Sigmoid colon (tissue), 7 donors: ENCODE measurements around the gene VIL1. TPM values are rescaled to one million over a fixed set of nuclear protein-coding genes. Genes with fewer than 3 reads are reported as not detected.

Source experiments
- DNase-seq: peaks from one replicate; pipeline ENCODE4 v3.0.0-alpha.2; 2019
- H3K27ac ChIP-seq, 4 donors: fragments of 200-600 bp; sonication (generic); one replicate each; pipeline ENCODE4 v1.5.1; 2016 to 2019; ENCODE audit warnings: mild to moderate bottlenecking in 1 of 4
- H3K27me3 ChIP-seq, 3 donors: fragments of 200-600 bp; sonication (generic); one replicate each; pipeline ENCODE4 v1.5.1; 2019; ENCODE audit warnings: mild to moderate bottlenecking in 1 of 3
- H3K36me3 ChIP-seq, 4 donors: fragments of 200-600 bp; sonication (generic); one replicate each; pipeline ENCODE4 v1.5.1; 2016 to 2019
- H3K4me1 ChIP-seq, 4 donors: fragments of 200-600 bp; sonication (generic); one replicate each; pipeline ENCODE4 v1.5.1; 2017 to 2019
- H3K4me3 ChIP-seq, 4 donors: fragments of 200-600 bp; sonication (generic); one replicate each; pipeline ENCODE4 v1.5.1; 2017 to 2019; ENCODE audit warnings: mild to moderate bottlenecking in 2 of 4, moderate library complexity in 1 of 4
- H3K9me3 ChIP-seq, 4 donors: fragments of 200-600 bp in 3 of 4; sonication (generic) in 3 of 4; one replicate each; pipeline versions ENCODE4 v1.5.1 to v1.6.1; 2013 to 2019
- CTCF ChIP-seq, 4 experiments: fragments of 450-650 bp in 3 of 4; fragments of 200-600 bp in 1 of 4; IDR thresholded peaks; one replicate each; pipeline ENCODE4 v1.5.1; 2016 to 2019; ENCODE audit warnings: antibody characterized with exemption in 4 of 4, mild to moderate bottlenecking in 3 of 4, moderate library complexity in 2 of 4
- EP300 ChIP-seq, 4 donors: sonication (generic); formaldehyde crosslinking; IDR thresholded peaks; one replicate each; pipeline ENCODE4 v1.6.1; 2017; ENCODE audit warnings: antibody characterized with exemption in 4 of 4
- POLR2A ChIP-seq, 2 donors: fragments of 450-650 bp; IDR thresholded peaks; one replicate each; pipeline ENCODE4 v1.6.1; 2016; ENCODE audit warnings: antibody characterized with exemption in 2 of 2, mild to moderate bottlenecking in 2 of 2, moderate library complexity in 2 of 2
- POLR2AphosphoS5 ChIP-seq, 4 donors: sonication (generic); formaldehyde crosslinking; IDR thresholded peaks; one replicate each; pipeline ENCODE4 v1.6.1; 2017; ENCODE audit warnings: antibody characterized with exemption in 4 of 4
- WGBS, 2 donors: extraction: QIAGEN DNeasy Blood & Tissue Kit; methylation state at CpG; one replicate each; pipeline ENCODE4 v1.1.7; 2013; 5-methylcytosine and 5-hydroxymethylcytosine counted together
- intact Hi-C: fragments of 100-400 bp; cut with DNase I; formaldehyde crosslinking; loops from one replicate; pipeline ENCODE4 v1.15.1; 2023
- polyA plus RNA-seq, 3 donors: library from polyadenylated mRNA; stranded (reverse); fragments of 200-250 nt; gene quantifications; one replicate each; pipeline ENCODE4 v1.2.3, GENCODE V29; 2013
- total RNA-seq, 4 donors: library from RNA; depleted of rRNA; stranded (reverse); fragments of >200 nt; gene quantifications; one replicate each; pipeline ENCODE4 v1.1.0, GENCODE V29; 2016
- donor health status: healthy with polysubstance abuse.
- donor health status: Bipolar disorder and iron deficiency.
- donor health status: healthy.

Gene VIL1
- total and polyA plus RNA-seq, 7 donors = 0.71 to 172 (median 111) TPM; not detected in 2

- no peaks in the 10 kb centered on the region for H3K4me1 ChIP-seq
- H3K27ac ChIP-seq = no peak overlapping the region
- no peaks in the 10 kb centered on the region for H3K9me3 ChIP-seq
- DNase-seq = no peak
- TF ChIP-seq EP300 (IDR thresholded peaks at IDR 0.05) = no peak
- TF ChIP-seq POLR2AphosphoS5 (IDR thresholded peaks at IDR 0.05) = no peak
- no peak for TF ChIP-seq CTCF (IDR thresholded peaks at IDR 0.05)
- TF ChIP-seq POLR2A (IDR thresholded peaks at IDR 0.05) = no peak
- intact Hi-C loops = no loop called here
- H3K4me3 ChIP-seq = no peak overlapping the region
- no peaks in the 10 kb centered on the region for H3K27me3 ChIP-seq
- WGBS, 2 donors = 75 to 92% methylated on average over 9 of the region's 9 CpGs
- no peaks in the 10 kb centered on the region for H3K36me3 ChIP-seq
Observed at GRCh38 chr2:218422403-218423086, 3.6 kb downstream of the VIL1 start.

GRCh38 chr2:218423584-218423983 lies 4.7 kb downstream of the VIL1 start:
- DNase-seq = no peak
- Histone ChIP-seq H3K27ac (no peak overlapping the region), H3K4me3 (no peak overlapping the region), H3K27me3 (no peaks in the 10 kb centered on the region), H3K4me1 (no peaks in the 10 kb centered on the region), H3K9me3 (no peaks in the 10 kb centered on the region), H3K36me3 (no peaks in the 10 kb centered on the region)
- 88 to 90% methylated on average over 9 of the region's 9 CpGs for WGBS, 2 donors
- intact Hi-C loops = no loop called here
- TF ChIP-seq POLR2A (IDR thresholded peaks at IDR 0.05) (no peak), EP300 (IDR thresholded peaks at IDR 0.05) (no peak)

- Histone ChIP-seq H3K4me3 (no peak overlapping the region), H3K27ac (no peak overlapping the region), H3K27me3 (no peaks in the 10 kb centered on the region), H3K4me1 (no peaks in the 10 kb centered on the region), H3K9me3 (no peaks in the 10 kb centered on the region), H3K36me3 (no peaks in the 10 kb centered on the region)
- DNase-seq = no peak
- TF ChIP-seq POLR2AphosphoS5 (IDR thresholded peaks at IDR 0.05) (no peak), CTCF (IDR thresholded peaks at IDR 0.05) (no peak), EP300 (IDR thresholded peaks at IDR 0.05) (no peak), POLR2A (IDR thresholded peaks at IDR 0.05) (no peak)
- intact Hi-C loops = no loop called here
- WGBS, 2 donors = 86 to 88% methylated on average over 10 of the region's 10 CpGs
Observed at GRCh38 chr2:218425531-218425930, 6.6 kb downstream of the VIL1 start.

- no peaks in the 10 kb centered on the region for H3K36me3 ChIP-seq
- no peaks in the 10 kb centered on the region for H3K27me3 ChIP-seq
- no peak overlapping the region for H3K27ac ChIP-seq
- DNase-seq = no peak
- WGBS, 2 donors = 74 to 80% methylated on average over 11 of the region's 11 CpGs
- intact Hi-C loops = no loop called here
- no peak overlapping the region for H3K4me3 ChIP-seq
- no peak for TF ChIP-seq CTCF (IDR thresholded peaks at IDR 0.05)
- no peaks in the 10 kb centered on the region for H3K9me3 ChIP-seq
- H3K4me1 ChIP-seq = no peaks in the 10 kb centered on the region
Observed at GRCh38 chr2:218427741-218428140, 8.8 kb downstream of the VIL1 start.

GRCh38 chr2:218428846-218429558 lies 10.1 kb downstream of the VIL1 start:
- DNase-seq = no peak

More at GRCh38 chr2:218428846-218429558, 10.1 kb downstream of the VIL1 start:
- Histone ChIP-seq H3K4me3 (no peak overlapping the region), H3K27me3 (no peaks in the 10 kb centered on the region), H3K9me3 (no peaks in the 10 kb centered on the region), H3K4me1 (no peaks in the 10 kb centered on the region), H3K27ac (no peak overlapping the region), H3K36me3 (no peaks in the 10 kb centered on the region)
- intact Hi-C loops = no loop called here
- TF ChIP-seq POLR2A (IDR thresholded peaks at IDR 0.05) (no peak), POLR2AphosphoS5 (IDR thresholded peaks at IDR 0.05) (no peak), EP300 (IDR thresholded peaks at IDR 0.05) (no peak), CTCF (IDR thresholded peaks at IDR 0.05) (no peak)
- 93 to 94% methylated on average over 24 of the region's 24 CpGs for WGBS, 2 donors
